HUES48 (cell line): ENCODE data around the gene SERP2.

ENCODE experiments used
- H3K27ac ChIP-seq: one replicate; pipeline ENCODE4 v1.7.0; 2013; ENCODE audit warnings: low read depth, low read length, inconsistent platforms
- H3K27me3 ChIP-seq: 2 replicates; pipeline ENCODE4 v1.6.1; 2013; ENCODE audit warnings: mild to moderate bottlenecking, low read length; ENCODE audit not compliant: control insufficient read depth, insufficient read depth
- H3K36me3 ChIP-seq: 2 replicates; pipeline ENCODE4 v1.6.1; 2013; ENCODE audit warnings: low read length; ENCODE audit not compliant: control insufficient read depth, insufficient read depth
- H3K4me1 ChIP-seq: 2 replicates; pipeline ENCODE4 v1.6.1; 2013; ENCODE audit warnings: mild to moderate bottlenecking, low read length; ENCODE audit not compliant: control insufficient read depth, insufficient read depth
- H3K4me3 ChIP-seq: 2 replicates; pipeline ENCODE4 v1.5.1; 2013; ENCODE audit warnings: mild to moderate bottlenecking, low read depth, low read length
- H3K9ac ChIP-seq: 2 replicates; pipeline ENCODE4 v1.6.1; 2013; ENCODE audit warnings: mild to moderate bottlenecking, low read depth, low read length, moderate library complexity
- H3K9me3 ChIP-seq: 2 replicates; pipeline ENCODE4 v1.6.1; 2013; ENCODE audit warnings: low read length; ENCODE audit not compliant: control insufficient read depth, insufficient read depth

The SERP2 gene

DNA sequence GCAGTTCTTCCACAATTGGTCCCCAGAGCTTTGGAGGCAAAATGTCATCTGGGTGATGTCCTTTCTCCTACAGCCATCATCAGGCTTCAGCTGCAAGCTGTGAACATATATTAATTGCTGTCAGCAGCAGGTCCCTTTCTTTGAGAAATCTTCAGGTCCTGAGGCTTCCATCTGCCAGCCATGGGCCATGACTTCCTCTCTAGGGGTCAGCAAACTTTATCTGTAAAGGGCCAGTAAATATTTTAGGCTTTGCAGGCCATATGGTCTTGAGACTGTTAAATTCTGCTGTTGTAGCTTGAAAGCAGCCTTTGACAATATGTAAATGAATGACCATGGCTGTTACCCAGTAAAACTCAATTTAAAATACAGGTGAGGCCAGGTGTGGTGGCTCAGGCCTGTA is 27.1 kb downstream of the SERP2 start:
- Histone ChIP-seq H3K36me3 (no peaks in the 10 kb centered on the region), H3K27ac (no peak overlapping the region), H3K4me1 (peaks cover 49% of the 10 kb centered on the region), H3K9me3 (no peaks in the 10 kb centered on the region), H3K9ac (no peak overlapping the region), H3K4me3 (no peak overlapping the region), H3K27me3 (no peaks in the 10 kb centered on the region)

DNA sequence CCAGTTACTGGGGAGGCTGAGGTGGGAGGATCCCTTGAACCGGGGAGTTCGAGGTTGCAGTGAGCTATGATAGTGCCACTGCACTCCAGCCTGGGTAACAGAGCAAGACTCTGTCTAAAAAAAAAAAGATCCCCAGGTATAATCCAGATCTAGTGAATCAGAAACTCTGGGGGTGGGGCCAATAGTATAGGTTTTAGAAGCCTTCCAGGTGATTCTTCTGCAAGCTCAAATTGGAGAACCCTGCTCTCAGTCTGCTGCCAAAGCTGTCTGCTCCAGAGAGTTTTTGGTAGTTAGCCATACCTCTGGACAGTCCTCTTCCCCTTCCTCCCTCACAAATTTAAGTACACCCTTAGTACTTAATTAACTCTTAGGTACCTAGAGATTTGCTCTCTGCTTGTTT is 28.0 kb downstream of the SERP2 start:
- no peaks in the 10 kb centered on the region for H3K9me3 ChIP-seq
- no peak overlapping the region for H3K4me3 ChIP-seq
- H3K27ac ChIP-seq: no peak overlapping the region
- no peaks in the 10 kb centered on the region for H3K27me3 ChIP-seq
- peaks cover 55% of the 10 kb centered on the region for H3K4me1 ChIP-seq
- no peaks in the 10 kb centered on the region for H3K36me3 ChIP-seq
- H3K9ac ChIP-seq: no peak overlapping the region

DNA sequence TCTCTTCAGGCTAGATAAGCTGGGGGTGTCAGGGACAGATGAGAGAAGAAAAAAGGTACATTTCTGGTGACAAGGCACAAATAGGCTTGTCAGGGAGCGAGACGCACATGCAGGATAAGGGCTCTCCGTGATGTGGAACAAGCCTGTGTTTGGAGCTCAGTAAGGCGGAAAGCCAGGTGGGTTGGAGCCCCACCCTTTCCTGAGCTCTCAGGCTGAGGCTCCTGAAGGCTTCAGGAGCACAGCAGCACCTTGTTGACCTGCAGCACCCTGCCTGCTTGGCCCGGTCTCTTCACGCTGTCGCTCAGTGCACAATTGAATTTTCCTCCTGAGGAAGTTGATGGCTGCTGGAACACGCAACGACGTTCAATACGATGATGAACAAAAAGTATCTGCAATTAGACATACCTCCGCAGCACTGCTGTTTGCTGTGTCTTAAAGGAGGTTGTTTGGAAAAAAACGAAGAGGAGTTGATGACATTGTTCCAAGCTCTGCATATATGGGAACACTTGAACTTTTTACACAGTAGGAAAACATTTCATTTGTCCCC is 29.3 kb downstream of the SERP2 start:
- H3K27ac ChIP-seq: peak overlapping the region; percentile 79
- H3K27me3 ChIP-seq: no peaks in the 10 kb centered on the region
- 0 out of 2 replicates have a peak overlapping the region, but pooled peaks have one; percentile 33 for H3K9ac ChIP-seq
- no peaks in the 10 kb centered on the region for H3K9me3 ChIP-seq
- H3K4me1 ChIP-seq: peaks cover 64% of the 10 kb centered on the region
- H3K4me3 ChIP-seq: peak overlapping the region; percentile 43; the same call in 1 of the 2 replicates
- no peaks in the 10 kb centered on the region for H3K36me3 ChIP-seq

GRCh38 chr13:44403461-44404056 is 29.9 kb downstream of the SERP2 start:
- no peaks in the 10 kb centered on the region for H3K27me3 ChIP-seq
- peak overlapping the region; percentile 33; the same call in 1 of the 2 replicates for H3K9ac ChIP-seq
- peaks cover 64% of the 10 kb centered on the region for H3K4me1 ChIP-seq
- H3K4me3 ChIP-seq: peak overlapping the region; percentile 43
- no peaks in the 10 kb centered on the region for H3K36me3 ChIP-seq
- no peaks in the 10 kb centered on the region for H3K9me3 ChIP-seq
- peak overlapping the region; percentile 79 for H3K27ac ChIP-seq

DNA sequence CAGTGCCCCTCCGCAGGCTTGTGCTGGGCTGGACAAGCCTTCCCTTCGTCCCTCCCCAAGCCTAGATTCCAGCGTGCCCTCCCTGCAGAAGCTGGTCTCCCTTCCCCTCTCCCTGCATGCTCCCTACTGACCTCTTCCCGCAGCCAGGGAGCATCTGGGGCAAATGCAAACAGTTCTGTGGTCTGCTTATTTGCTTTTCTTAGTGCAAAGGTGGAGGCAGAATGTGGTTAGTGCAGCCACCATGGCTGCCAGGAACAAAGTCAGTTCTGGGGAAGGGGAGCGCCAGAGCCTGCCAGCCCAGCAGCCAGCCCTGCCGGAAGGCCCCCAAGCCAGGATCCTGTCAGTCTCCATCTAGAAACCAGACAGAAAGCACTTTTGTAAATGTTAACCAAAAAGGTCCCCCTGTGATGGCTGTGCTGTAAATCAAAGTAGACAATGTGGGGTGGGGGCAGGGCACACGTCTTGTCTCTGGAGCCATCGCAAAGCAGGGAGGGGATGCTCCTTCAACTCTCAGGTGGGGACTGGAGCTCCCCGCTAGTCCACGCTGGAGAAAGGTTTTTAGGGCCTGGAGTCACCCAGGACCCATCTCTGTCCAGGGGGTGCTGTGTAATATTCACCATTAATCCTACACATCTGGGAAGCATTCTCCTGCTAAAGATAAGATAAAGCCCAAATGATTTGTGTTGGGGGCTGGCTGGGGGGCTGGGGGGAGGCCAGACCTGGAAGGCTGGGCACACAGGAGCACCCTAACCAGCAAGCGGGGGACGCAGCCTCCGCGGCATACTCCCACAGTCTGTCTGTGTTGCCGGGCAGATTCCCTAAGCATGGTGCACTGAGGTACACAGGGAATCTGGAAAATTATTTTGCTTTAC is 30.9 kb downstream of the SERP2 start:
- Histone ChIP-seq H3K4me1 (peaks cover 64% of the 10 kb centered on the region), H3K27me3 (no peaks in the 10 kb centered on the region), H3K27ac (peak overlapping the region; percentile 79), H3K9ac (peak overlapping the region; percentile 33; the same call in 1 of the 2 replicates), H3K36me3 (no peaks in the 10 kb centered on the region), H3K4me3 (peak overlapping the region; percentile 43), H3K9me3 (no peaks in the 10 kb centered on the region)

DNA sequence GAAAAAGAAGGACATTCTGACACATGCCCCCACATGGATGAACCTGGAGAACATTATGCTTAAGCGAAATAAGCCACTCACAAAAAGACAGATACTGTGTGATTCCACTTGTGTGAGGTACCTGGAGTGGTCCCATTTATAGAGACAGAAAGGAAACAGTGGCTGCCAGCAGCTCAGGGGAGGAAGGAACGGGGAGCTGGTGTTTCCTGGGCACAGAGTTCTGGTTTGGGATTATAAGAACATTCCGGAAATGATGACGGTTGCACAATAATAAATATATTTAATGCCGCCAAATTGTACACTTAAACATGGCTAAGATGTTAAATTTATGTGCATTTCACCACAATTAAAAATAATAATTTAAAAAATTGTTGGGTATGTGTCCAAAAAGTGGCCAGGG is 33.0 kb downstream of the SERP2 start:
- Histone ChIP-seq H3K27ac (no peak overlapping the region), H3K27me3 (no peaks in the 10 kb centered on the region), H3K36me3 (no peaks in the 10 kb centered on the region), H3K9ac (no peak overlapping the region), H3K4me3 (no peak overlapping the region), H3K9me3 (no peaks in the 10 kb centered on the region), H3K4me1 (peaks cover 56% of the 10 kb centered on the region)

GRCh38 chr13:44407379-44407778 is 33.8 kb downstream of the SERP2 start:
- H3K27me3 ChIP-seq: no peaks in the 10 kb centered on the region
- H3K4me3 ChIP-seq: no peak overlapping the region
- H3K27ac ChIP-seq: no peak overlapping the region
- no peak overlapping the region for H3K9ac ChIP-seq
- H3K4me1 ChIP-seq: peaks cover 53% of the 10 kb centered on the region
- H3K9me3 ChIP-seq: no peaks in the 10 kb centered on the region
- no peaks in the 10 kb centered on the region for H3K36me3 ChIP-seq

DNA sequence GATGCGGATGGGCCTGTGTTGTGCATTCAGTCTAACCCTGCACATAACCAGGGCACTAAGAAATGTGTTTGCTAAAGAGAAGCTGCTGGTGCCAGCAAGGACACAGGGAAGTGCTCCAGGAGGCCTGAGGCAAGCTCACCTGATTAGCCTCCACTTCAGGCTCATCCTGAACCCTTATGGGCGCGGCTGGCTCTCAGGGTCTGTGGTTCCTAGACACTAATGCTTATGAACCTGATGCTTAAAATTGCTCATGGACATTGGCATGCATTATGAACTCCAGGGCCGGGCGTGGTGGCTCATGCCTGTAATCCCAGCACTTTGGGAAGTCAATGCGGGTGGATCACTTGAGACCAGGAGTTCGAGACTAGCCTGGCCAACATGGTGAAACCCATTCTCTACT is 34.3 kb downstream of the SERP2 start:
- Histone ChIP-seq H3K4me1 (peaks cover 48% of the 10 kb centered on the region), H3K9ac (no peak overlapping the region), H3K4me3 (no peak overlapping the region)

GRCh38 chr13:44409595-44409994 is 36.0 kb downstream of the SERP2 start:
- H3K4me1 ChIP-seq: peaks cover 31% of the 10 kb centered on the region
- no peak overlapping the region for H3K9ac ChIP-seq
- H3K36me3 ChIP-seq: no peaks in the 10 kb centered on the region
- H3K9me3 ChIP-seq: no peaks in the 10 kb centered on the region
- H3K27me3 ChIP-seq: no peaks in the 10 kb centered on the region
- H3K27ac ChIP-seq: no peak overlapping the region
- no peak overlapping the region for H3K4me3 ChIP-seq

More for the DNA sequence above, 34.3 kb downstream of the SERP2 start:
- no peaks in the 10 kb centered on the region for H3K9me3 ChIP-seq
- H3K36me3 ChIP-seq: no peaks in the 10 kb centered on the region
- no peak overlapping the region for H3K27ac ChIP-seq
- H3K27me3 ChIP-seq: no peaks in the 10 kb centered on the region

DNA sequence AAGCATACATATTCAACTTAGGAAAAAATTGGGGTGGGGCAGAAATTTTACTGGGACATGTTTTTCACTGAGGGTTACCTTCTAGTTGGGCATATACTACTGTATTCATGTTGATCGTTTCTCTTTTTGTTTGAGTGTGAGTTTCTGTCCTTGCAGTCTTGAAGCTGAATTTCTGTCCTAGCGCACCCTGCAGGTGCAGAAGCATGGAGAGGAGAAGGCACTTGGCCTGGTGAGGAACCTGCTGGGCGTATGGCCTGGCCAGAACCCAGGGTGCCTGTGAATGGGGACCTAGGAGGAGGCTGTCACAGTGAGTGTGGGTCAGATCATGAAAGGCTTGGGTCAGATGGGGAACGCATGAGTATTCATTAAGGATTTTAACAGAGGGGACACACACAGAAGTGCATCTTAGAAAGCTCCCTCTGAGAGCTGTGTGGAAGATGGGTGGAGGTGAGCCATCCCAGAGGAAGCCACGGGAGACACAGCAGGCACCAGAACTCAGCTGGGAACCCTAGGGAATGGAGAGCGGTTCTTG is 36.8 kb downstream of the SERP2 start:
- Histone ChIP-seq H3K27ac (no peak overlapping the region), H3K9me3 (no peaks in the 10 kb centered on the region), H3K4me1 (peaks cover 23% of the 10 kb centered on the region), H3K27me3 (no peaks in the 10 kb centered on the region), H3K4me3 (no peak overlapping the region), H3K9ac (no peak overlapping the region), H3K36me3 (no peaks in the 10 kb centered on the region)

DNA sequence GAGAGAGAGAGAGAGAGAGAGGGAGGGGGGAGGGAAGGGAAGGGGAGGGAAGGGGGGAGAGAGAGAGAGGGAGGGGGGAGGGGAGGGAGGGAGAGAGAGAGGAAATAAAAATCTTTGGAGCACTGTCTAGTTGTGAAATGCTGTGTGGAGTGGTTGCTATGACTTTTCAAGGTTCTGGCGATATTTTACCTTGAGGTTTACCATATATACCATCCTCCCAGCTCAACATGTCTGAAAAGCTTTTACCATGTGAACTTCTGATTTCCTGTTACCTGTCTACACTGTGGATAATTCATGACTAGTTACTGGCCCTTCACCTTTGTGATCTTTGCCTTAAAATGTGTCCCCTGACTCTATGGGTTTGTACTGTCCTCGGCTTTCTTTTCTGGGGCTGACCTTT is 38.2 kb downstream of the SERP2 start:
- Histone ChIP-seq H3K36me3 (no peaks in the 10 kb centered on the region), H3K9me3 (no peaks in the 10 kb centered on the region), H3K4me1 (peaks cover 22% of the 10 kb centered on the region), H3K27ac (no peak overlapping the region), H3K27me3 (no peaks in the 10 kb centered on the region), H3K9ac (no peak overlapping the region), H3K4me3 (no peak overlapping the region)
